SK-N-SH (cell line): ENCODE results near the gene SPAAR. TPM values are rescaled to one million over a fixed set of nuclear protein-coding genes. Genes with fewer than 3 reads are reported as not detected.
A peak's percentile ranks its signal among the peaks of the same experiment; 100 is the strongest.
"Not testable (repeated sequence)": the region's sequence is repeated elsewhere in the genome, so short reads cannot be mapped to it uniquely, and the experiment has no call there.

Experiments
- CTCF ChIA-PET: fragments of 300-600, 350-600 bp; formaldehyde crosslinking; extraction: SDS; loops from one replicate; lab custom pipeline; 2021; lab: Yijun Ruan, JAX
- POLR2A ChIA-PET: fragments of 350-600 bp; sonication (Branson Sonifier 250); formaldehyde crosslinking; extraction: SDS; loops from one replicate; lab custom pipeline; 2020; ENCODE audit warnings: antibody characterized with exemption, inconsistent platforms; lab: Yijun Ruan, JAX
- DNase-seq: peaks from one replicate; pipeline ENCODE4 v3.0.0; 2012
- H2AFZ ChIP-seq: fragments of 200-600 bp; sonication (generic); 2 replicates; pipeline ENCODE4 v1.8.1; 2016; ENCODE audit warnings: antibody characterized with exemption, mild to moderate bottlenecking, low read depth
- H3F3A ChIP-seq: fragments of 200-600 bp; sonication (generic); replicated peaks from 2 replicates; pipeline ENCODE3; 2016; ENCODE audit warnings: antibody characterized with exemption, mild to moderate bottlenecking; ENCODE audit not compliant: insufficient read depth
- H3K27ac ChIP-seq, 2 experiments: fragments of 200-500 bp in 1 of 2; fragments of 200-600 bp in 1 of 2; sonication (Bioruptor generic) in 1 of 2; sonication (generic), shearing (Covaris generic) in 1 of 2; 2 replicates each; pipeline versions ENCODE4 v1.5.1 to v1.6.1; 2014 to 2016; ENCODE audit warnings: low read depth in 2 of 2, inconsistent platforms in 1 of 2, low read length in 1 of 2, mild to moderate bottlenecking in 1 of 2, mixed read lengths in 1 of 2
- H3K27me3 ChIP-seq: fragments of 200-600 bp; sonication (generic), shearing (Covaris generic); 2 replicates; pipeline ENCODE4 v1.6.1; 2016; ENCODE audit warnings: mixed run types; ENCODE audit not compliant: insufficient read depth
- H3K36me3 ChIP-seq, 2 experiments: fragments of 200-500 bp in 1 of 2; fragments of 200-600 bp in 1 of 2; sonication (Bioruptor generic) in 1 of 2; sonication (generic) in 1 of 2; replicated peaks in 1 of 2; 2 replicates each; pipeline versions ENCODE3 to v1.5.1; 2014 to 2016; ENCODE audit warnings: low read length in 1 of 2, mild to moderate bottlenecking in 1 of 2; ENCODE audit not compliant: insufficient read depth in 2 of 2, control insufficient read depth in 1 of 2
- H3K4me1 ChIP-seq, 2 experiments: fragments of 200-500 bp in 1 of 2; fragments of 200-600 bp in 1 of 2; sonication (Bioruptor generic) in 1 of 2; sonication (generic), shearing (Covaris generic) in 1 of 2; 2 replicates each; pipeline versions ENCODE4 v1.5.1 to v1.6.1; 2014 to 2016; ENCODE audit warnings: low read depth in 1 of 2, low read length in 1 of 2, mixed run types in 1 of 2; ENCODE audit not compliant: insufficient read depth in 2 of 2, control insufficient read depth in 1 of 2
- H3K4me2 ChIP-seq: fragments of 200-600 bp; sonication (generic), shearing (Covaris generic); 2 replicates; pipeline ENCODE4 v1.6.1; 2017; ENCODE audit warnings: mixed run types
- H3K4me3 ChIP-seq, 2 experiments: fragments of 200-500 bp in 1 of 2; fragments of 200-600 bp in 1 of 2; sonication (Bioruptor generic) in 1 of 2; sonication (generic), shearing (Covaris generic) in 1 of 2; 2 replicates each; pipeline versions ENCODE4 v1.5.1 to v1.8.1; 2014 to 2016; ENCODE audit warnings: low read depth in 2 of 2, inconsistent platforms in 1 of 2, low read length in 1 of 2, mild to moderate bottlenecking in 1 of 2, mixed read lengths in 1 of 2, moderate library complexity in 1 of 2
- H3K79me2 ChIP-seq: fragments of 200-600 bp; sonication (generic); 2 replicates; pipeline ENCODE4 v1.8.1; 2017; ENCODE audit warnings: mild to moderate bottlenecking; ENCODE audit not compliant: insufficient read depth
- H3K9ac ChIP-seq: fragments of 200-600 bp; sonication (generic); 2 replicates; pipeline ENCODE4 v1.6.1; 2017; ENCODE audit warnings: mixed run types
- H3K9me2 ChIP-seq: fragments of 200-600 bp; sonication (generic); 2 replicates; pipeline ENCODE4 v1.6.1; 2017; ENCODE audit warnings: mixed run types
- H3K9me3 ChIP-seq: fragments of 200-600 bp; sonication (generic); 2 replicates; pipeline ENCODE4 v1.6.1; 2017; ENCODE audit warnings: mixed run types, mild to moderate bottlenecking, moderate library complexity
- H4K20me1 ChIP-seq: fragments of 200-600 bp; sonication (generic); 2 replicates; pipeline ENCODE4 v1.6.1; 2017; ENCODE audit warnings: mild to moderate bottlenecking, mixed run types; ENCODE audit not compliant: insufficient read depth
- EP300 ChIP-seq, 2 experiments: IDR thresholded peaks; 2 replicates each; pipeline versions ENCODE4 v1.4.0 to v1.6.1; 2012; ENCODE audit warnings: borderline replicate concordance in 1 of 2, low read depth in 1 of 2, low read length in 1 of 2
- EZH2phosphoT487 ChIP-seq: fragments of 200-600 bp; sonication (generic); IDR thresholded peaks from 2 replicates; pipeline ENCODE4 v1.6.1; 2017; ENCODE audit warnings: low read depth, mixed run types, mild to moderate bottlenecking, antibody characterized with exemption, moderate library complexity, borderline replicate concordance
- FOXM1 ChIP-seq: IDR thresholded peaks from 2 replicates; pipeline ENCODE4 v1.4.0; 2012; ENCODE audit warnings: low read depth, mild to moderate bottlenecking
- GATA2 ChIP-seq: sonication (generic); formaldehyde crosslinking; IDR thresholded peaks from 2 replicates; pipeline ENCODE4 v1.5.0; 2020; ENCODE audit warnings: mild to moderate bottlenecking, missing genetic modification reagents
- MXI1 ChIP-seq: IDR thresholded peaks from 2 replicates; pipeline ENCODE4 v1.6.1; 2012; ENCODE audit warnings: mild to moderate bottlenecking, low read depth, low read length, improper control_type of control experiment
- POLR2AphosphoS5 ChIP-seq: IDR thresholded peaks from 2 replicates; pipeline ENCODE4 v1.6.1; 2012; ENCODE audit warnings: low read depth, low read length
- RCOR1 ChIP-seq: fragments of 150-350 bp; IDR thresholded peaks from 2 replicates; pipeline ENCODE4 v1.6.1; 2017; ENCODE audit warnings: antibody characterized with exemption, low read length
- RFX5 ChIP-seq: IDR thresholded peaks from 2 replicates; pipeline ENCODE4 v1.6.1; 2012; ENCODE audit warnings: mild to moderate bottlenecking, improper control_type of control experiment, low read length
- SMC3 ChIP-seq: IDR thresholded peaks from 2 replicates; pipeline ENCODE4 v1.6.1; 2012; ENCODE audit warnings: low read depth, low read length, improper control_type of control experiment
- TAF1 ChIP-seq: IDR thresholded peaks from 2 replicates; pipeline ENCODE4 v1.6.1; 2012; ENCODE audit warnings: low read depth, mild to moderate bottlenecking, low read length, moderate library complexity, borderline replicate concordance
- TEAD4 ChIP-seq: IDR thresholded peaks from 2 replicates; pipeline ENCODE4 v1.4.0; 2012; ENCODE audit warnings: mild to moderate bottlenecking, borderline replicate concordance; ENCODE audit not compliant: insufficient read depth
- YY1 ChIP-seq: IDR thresholded peaks from 2 replicates; pipeline ENCODE4 v1.4.0; 2012; ENCODE audit warnings: low read depth, mild to moderate bottlenecking
- WGBS: methylation state at CpG from one replicate; pipeline ENCODE4 v1.1.6; 2017; ENCODE audit warnings: low lambda C conversion rate; 5-methylcytosine and 5-hydroxymethylcytosine counted together
- polyA plus RNA-seq, 3 experiments: library from polyadenylated mRNA; depleted of rRNA; stranded (reverse); fragments of >200 nt; gene quantifications; 2 replicates each; pipeline ENCODE4 v1.2.3, GENCODE V29; 2012
- TF ChIP-seq, protein P1 (sequence below): IDR thresholded peaks from 2 replicates; pipeline ENCODE4 v1.4.0; 2012; ENCODE audit warnings: low read depth, borderline replicate concordance
- TF ChIP-seq, protein P2 (sequence below): fragments of 150-350 bp; IDR thresholded peaks from 2 replicates; pipeline ENCODE4 v1.6.1; 2017; ENCODE audit warnings: antibody characterized with exemption, low read length, low read depth, borderline replicate concordance
- TF ChIP-seq, protein P3 (sequence below): fragments of 150-350 bp; IDR thresholded peaks from 2 replicates; pipeline ENCODE4 v1.6.1; 2016; ENCODE audit warnings: mild to moderate bottlenecking, low read depth, low read length

Gene SPAAR
- polyA plus RNA-seq, 1 of the 3 experiments (the other 2 are of a cell fraction) = 0.13 TPM

DNA sequence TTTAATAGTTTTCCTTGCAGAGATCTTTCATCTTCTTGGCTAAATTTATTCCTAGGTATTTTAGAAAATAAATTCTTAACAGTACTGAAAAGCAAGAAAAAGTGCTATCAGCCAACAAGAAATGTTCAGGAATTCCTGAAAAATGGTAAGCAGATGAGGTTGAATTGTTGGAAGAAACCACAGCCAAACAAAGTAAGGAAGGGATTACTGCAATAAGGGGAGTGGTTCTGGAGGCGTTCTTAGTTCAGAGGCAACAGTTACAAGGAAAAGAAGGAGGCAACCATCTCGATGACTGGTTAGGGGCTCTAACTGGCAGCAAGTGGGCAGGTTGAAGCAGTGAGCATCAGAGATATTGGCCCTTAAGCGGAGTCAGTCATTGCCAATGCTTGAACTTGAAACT is 26.3 kb upstream of the SPAAR start:
- DNase-seq = no peak
- WGBS = 53% methylated on average over 3 of the region's 3 CpGs
- Histone ChIP-seq H3K36me3 (no peaks in the 10 kb centered on the region), H3K9ac (no peak overlapping the region), H3K27ac (no peak overlapping the region), H3K9me3 (no peaks in the 10 kb centered on the region), H3K27me3 (no peaks in the 10 kb centered on the region), H3K79me2 (no peaks in the 10 kb centered on the region), H4K20me1 (no peaks in the 10 kb centered on the region), H3K4me1 (no peaks in the 10 kb centered on the region; a peak in 1 of 4 replicates), H3K4me3 (no peak overlapping the region), H2AFZ (peak overlapping the region; percentile 36; the same call in 1 of the 2 replicates), H3K4me2 (no peak overlapping the region), H3K9me2 (no peaks in the 10 kb centered on the region), H3F3A (peaks cover 5% of the 10 kb centered on the region)
- no peak for TF ChIP-seq POLR2AphosphoS5
- no peak for TF ChIP-seq YY1
- TF ChIP-seq, protein P1, sequence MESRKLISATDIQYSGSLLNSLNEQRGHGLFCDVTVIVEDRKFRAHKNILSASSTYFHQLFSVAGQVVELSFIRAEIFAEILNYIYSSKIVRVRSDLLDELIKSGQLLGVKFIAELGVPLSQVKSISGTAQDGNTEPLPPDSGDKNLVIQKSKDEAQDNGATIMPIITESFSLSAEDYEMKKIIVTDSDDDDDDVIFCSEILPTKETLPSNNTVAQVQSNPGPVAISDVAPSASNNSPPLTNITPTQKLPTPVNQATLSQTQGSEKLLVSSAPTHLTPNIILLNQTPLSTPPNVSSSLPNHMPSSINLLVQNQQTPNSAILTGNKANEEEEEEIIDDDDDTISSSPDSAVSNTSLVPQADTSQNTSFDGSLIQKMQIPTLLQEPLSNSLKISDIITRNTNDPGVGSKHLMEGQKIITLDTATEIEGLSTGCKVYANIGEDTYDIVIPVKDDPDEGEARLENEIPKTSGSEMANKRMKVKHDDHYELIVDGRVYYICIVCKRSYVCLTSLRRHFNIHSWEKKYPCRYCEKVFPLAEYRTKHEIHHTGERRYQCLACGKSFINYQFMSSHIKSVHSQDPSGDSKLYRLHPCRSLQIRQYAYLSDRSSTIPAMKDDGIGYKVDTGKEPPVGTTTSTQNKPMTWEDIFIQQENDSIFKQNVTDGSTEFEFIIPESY = no peak
- no peak for TF ChIP-seq EZH2phosphoT487
- ChIA-PET CTCF (interaction anchor here (0.6 to 3.0 kb wide), 28 partner anchors 9 to 817 kb away, joined by 3 to 136 read pairs (median 6); partner anchors contain the start of genes CCDC107, CREB3, FAM221B and GBA2), POLR2A (interaction anchor here (0.8 kb wide), 1 partner anchor 126 kb away, joined by 3 read pairs; no protein-coding TSS in a partner anchor)

DNA sequence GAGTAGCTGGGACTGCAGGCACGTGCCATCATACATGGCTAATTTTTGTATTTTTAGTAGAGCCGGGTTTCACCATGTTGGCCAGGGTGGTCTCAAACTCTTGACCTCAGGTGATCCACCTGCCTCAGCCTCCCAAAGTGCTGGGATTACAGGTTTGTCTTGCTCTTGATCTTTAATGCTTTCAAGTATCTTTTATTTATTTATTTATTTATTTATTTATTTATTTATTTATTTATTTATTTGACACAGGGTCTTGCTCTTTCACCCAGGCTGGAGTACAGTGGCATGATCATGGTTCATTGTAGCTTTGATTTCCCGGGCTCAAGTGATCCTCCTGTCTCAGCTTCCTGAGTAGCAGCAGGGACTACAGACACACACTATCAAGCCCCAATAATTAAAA is 24.4 kb upstream of the SPAAR start:
- H3K36me3 ChIP-seq, H3K9ac ChIP-seq, H3F3A ChIP-seq, DNase-seq, H3K27me3 ChIP-seq, H3K4me1 ChIP-seq, H3K79me2 ChIP-seq, H3K27ac ChIP-seq, H4K20me1 ChIP-seq, H3K4me3 ChIP-seq, H2AFZ ChIP-seq, H3K9me2 ChIP-seq, H3K9me3 ChIP-seq, POLR2A ChIA-PET, H3K4me2 ChIP-seq: not testable (repeated sequence)
- WGBS = 89% methylated on average over 3 of the region's 3 CpGs
- CTCF ChIA-PET = interaction anchor here (3.0 kb wide), 1 partner anchor 95 kb away, joined by 15 read pairs; no protein-coding TSS in a partner anchor

DNA sequence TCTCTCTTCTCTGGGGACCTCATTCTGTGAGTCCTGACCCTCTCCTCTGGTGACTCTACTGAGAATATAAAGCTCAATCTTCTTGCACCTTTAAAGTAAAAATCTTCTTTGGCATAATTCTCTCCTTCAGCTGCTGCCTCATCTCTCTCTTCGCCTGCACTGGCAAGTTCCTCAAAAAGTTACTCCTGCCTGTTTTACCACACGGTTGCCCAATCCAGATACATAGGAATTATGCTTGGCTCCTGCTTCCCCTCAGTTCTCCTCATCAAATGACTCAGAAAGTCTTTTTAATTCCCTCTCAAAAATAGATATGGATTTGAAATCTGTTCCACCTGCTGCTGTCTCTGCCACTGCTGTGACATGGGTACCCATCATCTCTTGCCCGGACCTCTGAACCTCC is 17.6 kb upstream of the SPAAR start:
- no peak for DNase-seq
- TF ChIP-seq RCOR1 (no peak), EP300 (IDR thresholded peaks at IDR 0.05; ENCODE audit: borderline replicate concordance in 1 of 2, low read depth in 1 of 2, low read length in 1 of 2) (no peak), TAF1 (no peak), RFX5 (no peak), POLR2AphosphoS5 (no peak), SMC3 (no peak), EZH2phosphoT487 (no peak), TEAD4 (no peak), FOXM1 (no peak), GATA2 (no peak), MXI1 (no peak), YY1 (no peak)
- TF ChIP-seq, protein P2, sequence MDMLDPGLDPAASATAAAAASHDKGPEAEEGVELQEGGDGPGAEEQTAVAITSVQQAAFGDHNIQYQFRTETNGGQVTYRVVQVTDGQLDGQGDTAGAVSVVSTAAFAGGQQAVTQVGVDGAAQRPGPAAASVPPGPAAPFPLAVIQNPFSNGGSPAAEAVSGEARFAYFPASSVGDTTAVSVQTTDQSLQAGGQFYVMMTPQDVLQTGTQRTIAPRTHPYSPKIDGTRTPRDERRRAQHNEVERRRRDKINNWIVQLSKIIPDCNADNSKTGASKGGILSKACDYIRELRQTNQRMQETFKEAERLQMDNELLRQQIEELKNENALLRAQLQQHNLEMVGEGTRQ = no peak
- TF ChIP-seq, protein P3, sequence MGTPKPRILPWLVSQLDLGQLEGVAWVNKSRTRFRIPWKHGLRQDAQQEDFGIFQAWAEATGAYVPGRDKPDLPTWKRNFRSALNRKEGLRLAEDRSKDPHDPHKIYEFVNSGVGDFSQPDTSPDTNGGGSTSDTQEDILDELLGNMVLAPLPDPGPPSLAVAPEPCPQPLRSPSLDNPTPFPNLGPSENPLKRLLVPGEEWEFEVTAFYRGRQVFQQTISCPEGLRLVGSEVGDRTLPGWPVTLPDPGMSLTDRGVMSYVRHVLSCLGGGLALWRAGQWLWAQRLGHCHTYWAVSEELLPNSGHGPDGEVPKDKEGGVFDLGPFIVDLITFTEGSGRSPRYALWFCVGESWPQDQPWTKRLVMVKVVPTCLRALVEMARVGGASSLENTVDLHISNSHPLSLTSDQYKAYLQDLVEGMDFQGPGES = no peak

More for the DNA sequence above, 17.6 kb upstream of the SPAAR start:
- Histone ChIP-seq H3F3A (no peaks in the 10 kb centered on the region), H3K4me3 (no peak overlapping the region), H3K4me1 (no peaks in the 10 kb centered on the region), H4K20me1 (no peaks in the 10 kb centered on the region), H3K9ac (no peak overlapping the region), H3K4me2 (no peak overlapping the region), H2AFZ (no peak overlapping the region), H3K27ac (no peak overlapping the region), H3K79me2 (no peaks in the 10 kb centered on the region), H3K9me2 (no peaks in the 10 kb centered on the region; the same call in 1 of the 2 replicates), H3K9me3 (no peaks in the 10 kb centered on the region), H3K27me3 (0 out of 2 replicates have a peak, but pooled peaks cover 8% of the 10 kb centered on the region), H3K36me3 (no peaks in the 10 kb centered on the region)
- WGBS = 91% methylated on average over 3 of the region's 3 CpGs
- ChIA-PET CTCF (interaction anchor here (1.1 to 2.1 kb wide), 5 partner anchors 9 to 101 kb away, joined by 3 to 19 read pairs (median 4); no protein-coding TSS in a partner anchor), POLR2A (no interaction called here)
